T follicular helper cell (primary cell): ENCODE results near the gene CT47C1.
"Not testable (repeated sequence)": the region's sequence is repeated elsewhere in the genome, so short reads cannot be mapped to it uniquely, and the experiment has no call there.

Source experiments
- DNase-seq: peaks from one replicate; pipeline ENCODE4 v3.0.0-alpha.2; 2020; ENCODE audit warnings: low read depth
- total RNA-seq, 2 experiments: gene quantifications; one replicate each; lab custom pipeline; 2026; lab: John Stamatoyannopoulos, UW

The CT47C1 gene
- total RNA-seq, result 0 to 0.04 reads per million in 2 experiments

- no peak for DNase-seq
These were observed at the start of gene CT47C1 for GRCh38 chrX:119072744-119073143. CT47C1 (plus strand) TSS chrX:119072993; CDS start chrX:119073226, 233 bp downstream.

DNA sequence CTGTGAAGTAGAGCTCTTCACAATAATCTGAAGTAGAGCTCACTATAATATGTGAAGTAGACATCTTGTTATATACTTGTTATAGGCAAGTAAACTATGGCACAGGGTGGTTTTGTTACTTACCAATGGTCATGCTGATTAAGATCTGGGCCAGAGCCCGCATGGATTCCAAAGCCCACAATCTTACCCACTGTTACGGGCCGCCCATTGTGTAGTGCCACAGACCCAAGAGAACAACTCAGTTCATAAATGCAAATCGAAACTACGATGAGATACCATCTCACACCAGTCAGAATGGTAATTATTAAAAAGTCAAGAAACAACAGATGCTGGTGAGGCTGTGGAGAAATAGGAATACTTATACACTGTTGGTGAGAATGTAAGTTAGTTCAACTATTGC, 46.9 kb upstream of the CT47C1 start:
- no peak for DNase-seq

GRCh38 chrX:119026344-119026743, 46.4 kb upstream of the CT47C1 start:
- DNase-seq, result not testable (repeated sequence)

GRCh38 chrX:119027960-119028732, 44.6 kb upstream of the CT47C1 start:
- not testable (repeated sequence) for DNase-seq

- DNase-seq, result no peak
These were observed 44.0 kb upstream of the CT47C1 start for GRCh38 chrX:119028733-119029330.

- not testable (repeated sequence) for DNase-seq
These were observed 43.1 kb upstream of the CT47C1 start for GRCh38 chrX:119029656-119030055.

DNA sequence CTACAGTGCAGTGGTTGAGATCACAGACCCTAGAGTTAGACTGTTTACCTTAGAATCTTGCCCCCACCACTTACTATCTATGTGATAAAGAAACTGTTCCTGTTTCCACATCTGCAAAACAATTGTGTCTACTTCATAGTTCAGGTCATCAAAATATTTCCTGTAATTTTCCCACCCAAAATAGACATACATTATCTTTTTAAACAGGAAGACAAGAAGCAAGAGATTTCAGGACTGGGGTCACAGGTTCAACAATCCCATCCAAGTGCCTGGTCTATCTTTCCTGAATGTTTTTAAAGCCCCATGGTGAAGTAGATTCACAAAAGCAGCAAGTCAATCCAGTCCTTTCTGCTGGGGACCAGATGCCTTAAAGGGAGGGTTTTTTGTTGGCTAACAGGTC, 41.8 kb upstream of the CT47C1 start:
- DNase-seq, result no peak

DNA sequence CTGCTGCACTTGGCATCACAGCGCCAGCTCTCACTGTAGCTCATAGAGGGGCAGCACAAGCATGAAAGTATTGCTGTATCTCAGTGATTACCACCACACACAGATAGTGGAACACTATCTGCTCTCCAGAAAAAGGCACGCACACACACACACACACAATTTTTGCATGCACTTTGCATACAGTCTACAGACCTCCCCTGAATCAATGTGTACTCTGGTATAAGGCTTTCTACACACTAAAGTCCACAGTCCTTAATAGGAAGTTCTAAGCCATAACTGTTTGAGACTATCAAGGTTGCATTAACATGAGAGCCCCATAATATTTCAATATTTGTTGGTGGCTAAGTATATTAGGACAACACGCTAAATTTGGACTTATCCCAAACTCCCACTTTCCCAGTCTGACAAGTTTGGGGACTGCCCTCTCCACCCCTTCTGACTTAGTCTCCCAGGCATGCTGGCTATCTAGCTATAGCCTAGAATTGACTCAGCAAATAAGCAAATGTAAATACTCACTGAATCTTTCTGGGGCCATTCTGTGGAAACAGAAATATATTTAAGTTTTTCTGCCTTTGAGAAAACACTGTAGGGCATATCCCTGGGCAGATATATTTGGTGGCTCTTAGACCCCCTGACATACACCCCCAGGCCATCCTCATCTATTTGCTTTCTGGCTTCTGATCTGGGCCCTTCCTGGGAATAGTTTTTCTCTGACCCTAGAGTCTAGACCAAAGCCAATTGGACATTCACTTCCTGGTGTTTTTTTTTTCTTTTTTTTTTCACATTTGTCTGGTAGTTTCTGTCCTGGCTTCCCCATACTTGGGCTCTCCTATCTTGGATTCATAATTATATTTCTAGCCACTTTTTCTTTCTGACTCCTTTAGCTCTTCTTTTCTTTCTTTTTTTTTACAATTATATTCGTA, 36.4 kb upstream of the CT47C1 start:
- no peak for DNase-seq

DNA sequence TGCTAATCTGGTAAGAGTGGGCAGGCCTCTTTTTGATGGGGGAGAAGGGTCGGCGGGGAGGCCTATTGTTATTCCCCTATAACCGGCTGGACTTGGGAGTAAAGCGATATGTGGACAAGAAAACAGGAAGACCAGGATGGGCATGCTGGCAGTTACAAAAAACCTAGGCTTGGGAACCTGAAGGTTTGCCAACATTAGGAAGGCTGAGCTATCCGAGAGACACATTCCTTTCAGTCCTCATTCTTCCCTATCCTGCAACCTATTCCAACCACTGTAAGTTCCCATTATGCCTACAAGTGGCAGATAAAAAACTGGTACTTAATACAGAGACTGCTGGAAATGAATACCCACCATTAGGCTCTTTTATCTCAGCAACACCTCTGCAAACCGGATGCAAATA, 32.4 kb upstream of the CT47C1 start:
- no peak for DNase-seq

- DNase-seq, result no peak
These were observed 31.6 kb upstream of the CT47C1 start for GRCh38 chrX:119041175-119041574.

GRCh38 chrX:119042040-119042439, 30.8 kb upstream of the CT47C1 start:
- no peak for DNase-seq

DNA sequence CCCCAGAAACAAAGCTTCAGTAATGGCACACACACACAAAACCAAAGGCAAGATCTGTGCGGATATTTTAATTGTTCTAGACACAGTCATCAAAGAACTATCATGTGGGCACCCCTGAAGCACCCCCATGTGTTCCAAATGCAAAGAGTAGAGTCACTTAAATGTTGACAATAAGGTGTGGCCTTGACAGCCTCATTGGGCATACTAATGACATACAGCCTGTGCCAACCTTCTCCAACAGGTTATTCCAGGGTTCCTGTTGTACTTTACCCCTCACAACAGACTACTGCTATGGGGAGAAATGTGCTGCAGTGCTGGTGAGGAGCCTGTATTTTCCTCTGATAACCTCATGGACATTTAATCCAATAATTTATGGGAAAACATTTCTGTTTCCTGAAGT, 29.8 kb upstream of the CT47C1 start:
- no peak for DNase-seq

GRCh38 chrX:119045884-119046283, 26.9 kb upstream of the CT47C1 start:
- DNase-seq, result no peak

- DNase-seq, result no peak
These were observed 17.1 kb upstream of the CT47C1 start for GRCh38 chrX:119055687-119056086.

- DNase-seq, result no peak
These were observed 9.9 kb upstream of the CT47C1 start for GRCh38 chrX:119062750-119063374.

DNA sequence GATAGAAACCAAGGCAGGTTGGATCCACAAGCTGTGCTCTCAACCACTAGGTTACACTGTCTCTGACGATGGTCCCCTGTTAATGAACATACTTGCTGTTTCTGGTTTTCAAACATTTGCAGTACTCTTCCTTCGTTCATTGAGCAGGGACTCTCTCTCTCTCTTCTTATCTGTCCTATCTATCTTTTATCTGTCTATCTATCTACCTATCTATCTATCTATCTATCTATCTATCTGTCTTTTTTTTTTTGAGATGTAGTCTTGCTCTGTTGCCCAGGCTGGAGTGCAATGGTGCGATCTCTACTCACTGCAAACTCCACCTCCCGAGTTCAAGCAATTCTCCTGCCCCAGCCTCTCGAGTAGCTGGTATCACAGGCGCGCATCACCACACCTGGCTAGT, 9.4 kb upstream of the CT47C1 start:
- no peak for DNase-seq

DNA sequence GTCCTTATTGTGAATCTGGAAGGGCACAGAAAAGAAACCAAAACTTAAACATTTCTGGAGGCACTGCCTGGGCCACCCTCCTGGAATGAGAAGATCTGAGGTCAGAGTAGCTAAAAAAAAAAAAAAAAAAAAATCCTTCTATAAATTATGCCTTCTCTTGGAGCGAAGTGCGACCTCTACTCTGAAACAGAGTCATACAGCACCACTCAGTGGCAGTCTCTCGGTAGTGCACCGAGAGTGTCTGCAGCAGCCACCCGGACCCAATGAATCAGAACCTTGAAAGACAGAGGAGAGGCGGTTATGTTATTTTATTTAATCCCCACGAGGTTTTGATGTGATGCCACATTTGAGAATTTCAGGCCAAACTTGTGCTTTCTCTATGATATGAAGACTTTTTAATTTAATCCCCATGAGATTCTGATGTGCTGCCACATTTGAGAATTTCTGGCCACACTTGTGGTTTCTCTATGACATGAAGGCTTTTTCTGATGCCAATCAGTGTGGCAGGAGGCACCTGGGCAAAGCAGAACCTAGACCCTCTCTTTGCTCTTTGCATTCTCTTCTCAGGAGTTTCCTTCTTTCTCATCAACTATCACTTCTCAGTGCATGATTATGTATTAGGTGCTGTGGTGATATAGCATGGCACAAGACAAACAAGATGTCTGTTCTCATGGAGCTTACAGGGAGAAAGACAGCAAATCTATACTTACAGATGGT, 5.6 kb upstream of the CT47C1 start:
- no peak for DNase-seq

DNA sequence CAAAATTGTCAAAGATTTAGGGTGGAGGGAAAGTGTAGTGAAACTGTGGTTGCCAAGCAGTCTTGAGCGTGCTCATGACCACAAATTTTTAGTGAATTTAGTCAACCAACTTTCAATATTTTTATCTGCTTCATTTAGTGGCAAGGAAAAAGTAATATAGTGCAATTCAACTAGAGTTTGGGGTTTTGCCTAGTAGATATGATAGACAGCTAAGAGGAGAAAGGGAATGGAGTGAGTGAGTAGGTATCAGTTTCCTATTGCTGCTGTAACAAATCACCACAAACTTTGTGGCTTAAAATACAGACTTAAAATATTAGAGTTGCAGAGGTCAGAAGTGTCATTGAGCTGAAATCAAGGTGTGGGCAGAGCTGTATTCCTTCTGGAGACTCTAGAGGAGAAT, 3.7 kb upstream of the CT47C1 start:
- DNase-seq, result no peak

DNA sequence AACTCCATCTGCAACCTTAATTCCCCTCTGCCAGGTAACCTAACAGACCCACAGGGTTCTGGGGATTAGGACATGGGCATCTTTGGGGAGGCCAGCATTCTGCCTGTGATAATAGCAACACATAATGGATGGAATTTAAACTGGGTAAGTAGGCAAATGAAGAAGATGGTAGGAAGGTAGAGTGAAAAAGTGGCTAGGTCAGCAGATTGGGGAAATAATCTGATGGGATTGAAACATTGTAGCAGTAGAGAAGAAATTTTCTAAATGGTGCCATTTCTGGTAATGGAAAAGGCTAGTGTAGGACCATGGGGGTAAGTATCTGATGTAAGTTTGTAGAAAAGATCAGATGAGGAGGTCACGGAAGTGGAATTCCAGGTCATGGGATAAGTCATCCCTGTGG, 3.0 kb upstream of the CT47C1 start:
- DNase-seq, result no peak

DNA sequence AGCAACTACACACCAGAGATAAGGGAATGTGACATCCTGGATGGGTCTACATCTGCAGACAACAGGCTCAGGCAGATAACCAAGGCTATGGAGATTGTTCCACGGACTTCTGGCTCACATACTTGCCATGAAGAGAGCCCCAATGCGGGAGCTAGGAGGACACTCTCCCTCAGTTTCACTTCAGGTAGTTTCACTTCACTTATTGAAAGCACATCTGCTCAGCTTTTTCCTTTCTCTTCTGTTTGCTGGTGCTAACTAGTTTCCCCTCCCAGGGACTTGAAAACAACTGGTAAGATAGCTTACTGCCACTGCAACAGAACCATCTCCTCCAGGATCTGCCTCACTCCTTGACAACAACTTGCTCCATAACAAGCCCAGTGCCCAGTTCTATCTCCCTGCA, 1.4 kb upstream of the CT47C1 start:
- no peak for DNase-seq

DNA sequence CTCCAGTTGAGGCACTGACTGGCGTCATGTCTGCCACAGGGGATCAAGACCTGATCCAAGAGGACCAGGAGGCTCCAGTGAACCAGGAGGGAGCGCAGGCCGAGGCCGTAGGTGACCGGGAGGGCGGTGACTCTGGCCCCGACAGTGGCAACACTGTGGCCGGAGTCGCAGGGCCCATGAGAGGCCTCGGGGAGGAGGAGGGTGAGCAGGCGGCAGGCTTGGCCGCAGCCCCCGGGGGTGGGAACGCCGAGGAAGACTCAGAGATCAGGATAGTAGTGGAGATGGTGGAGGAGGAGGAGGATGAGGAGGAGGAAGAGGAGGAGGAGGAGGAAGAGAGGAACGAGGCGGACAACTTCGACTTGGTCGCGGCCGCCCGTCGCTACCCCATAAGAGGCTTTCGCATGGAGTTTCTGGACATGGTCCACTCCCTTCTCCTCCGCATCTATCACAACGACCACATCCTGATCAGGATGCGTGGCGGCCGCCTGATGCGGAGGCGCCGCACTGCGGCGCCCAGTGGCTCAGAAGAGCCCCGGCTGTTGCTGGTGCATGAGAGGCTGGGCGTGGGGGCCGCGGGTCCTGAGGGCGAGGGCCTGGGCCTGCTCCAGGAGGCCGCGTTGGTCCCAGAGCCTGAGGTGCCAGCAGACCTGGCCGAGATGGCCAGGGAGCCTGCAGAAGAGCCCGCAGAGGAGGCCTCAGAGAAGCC, 560 bp downstream of the CT47C1 start:
- no peak for DNase-seq
